Stimulated activated CD4-positive, alpha-beta T cell treated with anti-CD3 and anti-CD28 coated beads, Interleukin-4, amount 100 ng/mL, for 48 hours (primary cell): ENCODE results near the gene CLCC1.
"Not testable (repeated sequence)": the region's sequence is repeated elsewhere in the genome, so short reads cannot be mapped to it uniquely, and the experiment has no call there.

Source experiments
- DNase-seq, 2 donors: peaks; one replicate each; pipeline ENCODE4 v3.0.0-alpha.2; 2020; ENCODE audit warnings: low read depth in 2 of 2

Gene CLCC1

DNA sequence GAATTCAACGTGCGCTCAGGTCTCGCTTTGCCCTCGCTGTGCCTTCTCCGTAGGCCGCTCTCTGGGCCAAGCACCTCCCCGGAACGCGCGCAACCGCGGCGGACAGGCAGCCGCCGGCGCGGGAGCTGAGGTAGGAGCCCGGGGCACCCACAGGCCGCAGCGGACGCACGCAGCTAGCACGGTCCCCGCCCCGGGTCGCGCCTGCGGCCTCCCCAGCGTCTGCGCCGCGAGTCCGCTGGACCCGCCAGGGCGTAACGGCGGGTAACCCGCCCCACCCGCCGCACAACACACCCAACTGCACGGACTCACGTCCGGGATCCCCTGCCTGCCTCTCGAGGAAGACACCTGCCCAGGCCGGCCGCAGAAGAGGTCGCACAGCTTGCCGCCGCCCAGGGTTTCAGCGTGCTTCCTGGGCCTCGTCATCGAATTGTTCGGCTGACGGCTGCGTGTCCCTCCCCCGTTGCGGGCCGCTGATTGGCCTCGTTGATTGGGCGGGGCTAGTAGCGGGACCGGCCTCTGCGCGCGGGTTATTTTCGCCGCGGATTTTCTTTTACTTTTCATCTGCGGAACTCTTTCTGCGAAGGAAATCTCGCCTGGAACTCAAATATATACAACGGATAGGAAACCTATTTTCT, at the start of gene CLCC1:
TSS of gene CLCC1 (minus strand) at position 433 of the 635 bp plus-strand sequence. CDS start 13,047 bp downstream, outside the sequence.
- DNase-seq = peak; percentile 84 to 93

DNA sequence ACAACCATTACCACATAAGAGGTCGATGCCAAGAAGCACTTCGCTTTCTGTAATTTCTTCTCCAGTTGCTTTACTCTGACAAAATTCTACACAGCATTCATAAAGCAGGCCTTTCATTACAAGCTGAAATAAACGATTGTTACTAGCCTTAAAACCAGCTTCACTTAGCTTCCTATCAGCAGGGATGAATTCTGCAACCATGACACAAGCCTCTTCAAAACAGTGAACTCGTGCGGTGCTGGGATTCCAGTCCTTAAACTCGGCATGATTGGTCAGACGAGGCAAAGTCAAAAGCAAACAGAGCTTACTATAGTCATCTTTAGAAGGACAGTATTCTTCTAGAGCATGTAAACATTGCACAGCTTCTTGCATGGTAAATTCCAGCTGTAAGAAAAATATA, 48.1 kb upstream of the CLCC1 start:
- DNase-seq = no peak

- DNase-seq = peak in 1 of 2 donors; percentile 5
Measured at GRCh38 chr1:108996622-108997021, 33.3 kb upstream of the CLCC1 start.

GRCh38 chr1:108983114-108983513, 19.8 kb upstream of the CLCC1 start:
- no peak for DNase-seq

DNA sequence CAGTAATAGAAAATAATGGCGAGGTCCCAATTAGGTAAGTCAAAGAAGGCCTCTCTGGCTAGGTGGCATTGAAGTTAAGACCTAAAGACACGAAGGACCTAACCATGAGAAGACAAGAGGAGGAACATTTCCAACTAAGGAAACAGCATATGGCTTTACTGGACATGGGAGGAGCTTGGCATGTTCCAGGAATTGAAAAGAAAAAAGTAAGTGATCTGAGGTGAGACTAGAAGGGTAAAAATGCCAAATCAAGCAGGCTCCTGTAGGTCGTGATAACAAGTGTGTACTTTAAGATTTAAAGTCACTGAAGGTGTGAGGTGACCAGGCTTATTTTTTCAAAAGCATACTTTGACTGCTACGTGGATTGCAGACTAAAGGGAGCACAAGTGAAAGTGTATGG, 13.4 kb upstream of the CLCC1 start:
- no peak for DNase-seq

DNA sequence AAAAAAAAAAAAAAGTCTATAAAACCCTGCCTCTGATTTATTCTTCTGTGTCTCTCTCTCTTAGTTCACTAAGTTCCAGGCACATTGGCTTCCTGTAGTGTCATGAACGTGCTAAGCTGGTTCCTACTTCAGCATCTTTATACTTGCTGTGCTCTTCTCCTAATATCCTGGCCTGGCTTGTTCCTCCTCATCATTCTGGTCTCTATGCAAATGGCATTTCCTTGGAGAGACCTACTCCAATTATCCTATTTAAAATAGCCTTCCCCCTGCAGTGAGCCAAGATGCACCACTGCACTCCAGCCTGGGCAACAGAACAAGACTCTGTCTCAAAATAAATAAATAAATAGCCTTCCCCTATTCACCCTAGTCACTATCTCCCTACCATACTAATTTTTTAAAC, 9.7 kb upstream of the CLCC1 start:
- DNase-seq = no peak

DNA sequence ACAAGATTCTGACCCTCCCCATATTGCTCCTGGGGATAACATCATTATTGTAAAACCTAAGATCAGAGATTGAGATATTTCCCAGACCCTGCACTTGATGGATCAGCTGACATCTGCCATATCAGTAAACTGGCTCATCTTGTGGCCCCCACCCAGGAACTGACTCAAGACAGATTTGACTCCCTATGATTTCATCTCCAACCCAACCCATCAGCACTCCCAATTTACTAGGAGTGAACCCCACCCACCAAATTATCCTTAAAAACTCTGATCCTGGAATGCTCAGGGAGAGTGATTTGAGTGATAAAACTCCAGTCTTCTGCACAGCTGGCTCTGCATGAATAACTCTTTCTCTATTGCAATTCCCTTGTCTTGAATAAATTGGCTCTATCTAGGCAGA, 6.1 kb upstream of the CLCC1 start:
- DNase-seq = no peak

GRCh38 chr1:108962681-108963051, 618 bp downstream of the CLCC1 start:
- peak in 1 of 2 donors; percentile 18 for DNase-seq

- no peak for DNase-seq
Measured at GRCh38 chr1:108961752-108962486, 1.4 kb downstream of the CLCC1 start.

DNA sequence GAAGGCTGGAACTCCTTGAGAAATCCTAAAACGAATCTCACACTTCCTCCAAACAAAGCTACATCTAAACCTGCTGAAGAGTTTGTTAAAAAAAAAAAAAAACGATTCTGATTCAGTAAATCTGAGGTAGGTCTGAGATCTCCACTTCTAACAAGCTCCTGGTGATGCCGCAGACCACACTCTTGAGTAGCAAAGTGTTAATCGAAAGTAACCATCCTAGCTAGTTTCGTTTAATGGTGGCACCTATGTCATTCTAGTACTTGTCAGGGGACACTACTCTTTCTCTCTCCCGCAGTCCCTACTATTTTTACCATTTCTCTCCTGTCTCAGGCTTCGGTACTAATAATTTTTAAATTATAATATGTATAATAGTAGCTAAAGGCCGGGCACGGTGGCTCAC, 2.1 kb downstream of the CLCC1 start:
- DNase-seq = no peak

DNA sequence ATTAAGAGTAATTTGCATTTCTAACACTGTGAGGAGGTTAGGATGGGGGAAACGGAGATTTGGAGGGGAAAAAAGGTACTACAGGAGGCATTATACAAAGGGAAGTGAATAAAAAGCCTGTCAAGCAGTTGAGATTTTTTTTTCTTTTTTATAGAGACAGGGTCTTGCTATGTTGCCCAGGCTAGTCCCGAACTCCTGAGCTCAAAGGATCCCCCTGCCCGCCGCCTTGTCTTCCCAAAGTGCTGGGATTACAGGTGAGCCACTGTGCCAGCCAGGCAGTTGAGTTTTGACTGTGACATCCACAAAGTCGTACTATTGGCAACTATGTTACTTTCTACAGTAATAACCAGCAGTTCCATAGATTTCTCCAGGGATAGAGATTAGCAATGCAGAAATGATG, 2.6 kb downstream of the CLCC1 start:
- DNase-seq = no peak

- no peak for DNase-seq
Measured at GRCh38 chr1:108957888-108958287, 5.4 kb downstream of the CLCC1 start.

- DNase-seq = no peak
Measured at GRCh38 chr1:108955881-108956280, 7.4 kb downstream of the CLCC1 start.

DNA sequence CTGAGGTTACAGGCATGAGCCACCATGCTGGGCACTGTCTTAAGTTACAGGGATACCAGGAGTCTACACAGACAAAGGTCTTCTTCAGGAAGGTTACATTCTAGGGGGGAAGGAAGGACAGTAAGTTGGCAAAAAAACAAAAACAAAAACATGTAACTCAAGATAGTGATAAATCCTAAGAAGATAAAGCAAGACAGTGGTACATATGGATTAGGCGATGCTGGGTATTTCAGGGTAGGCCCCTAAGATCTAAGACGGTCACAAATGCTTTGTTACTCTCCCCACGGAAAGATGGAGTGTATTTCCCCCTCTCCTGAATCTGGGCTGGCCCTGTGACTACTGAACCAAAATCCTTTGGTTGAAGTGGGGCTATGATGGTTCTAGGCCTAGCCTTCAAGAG, 8.2 kb downstream of the CLCC1 start:
- DNase-seq = no peak

DNA sequence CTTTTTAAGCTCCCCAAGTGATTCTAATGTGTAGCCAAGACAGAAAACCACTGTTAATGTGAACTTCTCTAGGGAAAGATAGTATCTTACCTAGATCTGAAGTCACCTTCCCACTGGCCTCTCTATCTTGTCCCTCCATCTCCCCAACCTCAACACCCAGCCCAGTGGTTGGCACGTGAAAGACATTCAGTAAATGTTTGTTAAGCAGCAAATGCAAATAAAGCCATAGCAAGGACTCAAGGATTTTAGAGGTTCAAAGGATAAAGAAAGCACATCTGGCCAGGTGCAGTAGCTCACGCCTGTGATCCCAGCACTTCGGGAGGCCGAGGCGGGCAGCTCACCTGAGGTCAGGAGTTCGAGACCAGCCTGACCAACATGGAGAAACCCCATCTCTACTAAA, 9.8 kb downstream of the CLCC1 start:
- DNase-seq = no peak

DNA sequence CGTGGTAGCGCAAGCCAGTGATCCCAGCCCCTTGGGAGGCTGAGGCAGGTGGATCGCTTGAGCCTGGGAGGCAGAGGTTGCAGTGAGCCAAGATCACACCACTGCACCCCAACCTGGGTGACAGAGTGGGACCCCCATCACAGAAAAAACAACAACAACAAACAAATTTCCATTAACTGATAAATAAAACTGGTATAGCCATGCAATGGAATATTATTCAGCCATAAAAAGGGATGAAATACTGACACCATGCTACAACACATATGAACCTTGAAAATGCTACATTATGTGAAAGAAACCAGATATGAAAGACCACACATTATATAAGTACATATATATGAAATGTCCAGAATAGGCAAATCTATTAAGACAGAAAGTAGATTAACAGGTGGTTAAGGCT, 12.0 kb downstream of the CLCC1 start:
- DNase-seq = no peak

DNA sequence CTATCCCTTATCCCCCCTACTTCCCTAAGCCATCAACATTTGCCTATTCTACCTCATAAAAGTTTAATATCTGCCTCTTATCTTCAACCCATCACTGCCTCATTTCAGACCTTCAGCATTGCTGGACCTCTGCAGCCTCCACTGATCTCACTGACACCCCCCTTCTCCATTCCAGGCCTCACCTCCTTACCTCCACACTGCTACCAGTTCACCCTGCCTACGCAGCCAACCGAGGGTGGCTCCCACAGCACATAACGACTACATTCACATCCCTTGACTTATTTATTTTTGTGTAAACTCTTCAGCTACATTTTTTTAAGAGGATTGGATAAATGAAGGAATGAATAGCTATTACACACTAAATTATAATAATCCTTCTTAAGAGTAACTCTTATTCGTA, 14.2 kb downstream of the CLCC1 start:
- DNase-seq = no peak

DNA sequence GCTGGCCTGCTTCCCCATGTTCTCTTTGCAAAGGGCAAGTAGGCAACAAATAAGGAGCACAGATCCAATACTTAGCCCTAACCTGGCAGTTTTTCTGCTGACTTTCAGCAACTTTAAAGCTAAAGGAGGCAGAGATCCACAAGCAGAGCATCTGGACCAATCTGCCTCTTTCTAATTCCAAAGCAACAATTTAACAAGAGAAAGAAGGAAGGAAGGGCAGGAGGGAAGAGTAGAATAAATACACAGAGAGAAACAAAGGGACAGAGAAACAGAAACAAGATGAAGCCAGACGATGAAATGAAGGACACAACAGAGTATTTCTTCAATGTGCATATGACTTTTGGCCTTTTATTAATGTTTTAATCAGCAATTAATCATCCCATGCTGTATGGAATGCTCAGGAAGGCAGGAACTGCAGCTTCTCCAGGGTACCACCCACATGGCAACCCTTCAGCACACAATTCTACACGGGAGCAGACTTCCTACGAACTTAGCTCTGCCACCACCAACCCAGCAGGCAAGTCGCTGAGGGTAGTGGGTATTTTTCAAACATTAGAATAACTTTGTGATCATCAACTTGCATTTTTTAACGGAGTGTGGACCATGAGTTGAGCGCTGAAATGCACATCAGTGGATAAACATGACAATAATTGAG, 15.3 kb downstream of the CLCC1 start:
- DNase-seq = no peak

DNA sequence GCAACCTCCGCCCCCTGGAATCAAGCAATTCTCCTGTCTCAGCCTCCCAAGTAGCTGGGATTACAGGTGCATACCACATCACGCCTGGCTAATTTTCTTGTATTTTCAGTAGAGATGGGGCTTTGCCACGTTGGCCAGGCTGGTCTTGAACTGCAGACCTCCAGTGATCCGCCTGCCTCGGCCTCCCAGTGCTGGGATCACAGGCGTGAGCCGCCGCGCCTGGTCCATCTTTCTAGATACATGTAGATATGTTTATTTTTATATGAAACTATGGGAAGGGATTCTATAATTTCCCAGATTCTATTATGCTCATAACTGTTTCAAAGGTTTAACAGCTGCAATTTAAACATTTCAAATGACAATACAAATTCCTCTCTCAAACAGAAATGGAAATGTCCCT, 27.1 kb downstream of the CLCC1 start:
- DNase-seq = no peak

- no peak for DNase-seq
Measured at GRCh38 chr1:108933944-108934343, 29.3 kb downstream of the CLCC1 start.

GRCh38 chr1:108927565-108927964, 35.7 kb downstream of the CLCC1 start:
- not testable (repeated sequence) for DNase-seq

GRCh38 chr1:108925920-108926319, 37.4 kb downstream of the CLCC1 start:
- DNase-seq = no peak

DNA sequence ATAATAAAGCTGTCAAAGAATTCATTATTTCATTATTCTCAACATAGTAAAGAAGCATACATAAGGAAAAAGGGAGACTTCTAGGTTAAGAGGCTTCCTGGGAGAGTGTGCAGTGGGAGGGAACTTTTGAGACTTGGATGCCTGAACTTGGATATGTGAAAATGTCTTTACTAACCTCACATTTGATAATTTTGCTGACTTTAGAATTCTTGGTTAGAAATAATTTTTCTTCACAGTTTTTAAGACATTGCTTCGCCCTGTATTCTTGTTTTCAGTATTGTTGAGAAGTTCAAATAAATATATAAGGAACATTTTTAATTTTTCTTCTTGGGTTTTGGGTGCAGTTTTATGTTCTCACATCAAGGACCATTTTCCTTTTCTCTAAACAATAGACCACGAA, 46.5 kb downstream of the CLCC1 start:
- no peak for DNase-seq
